ENCODE measurements around the gene MYT1. TPM values are rescaled to one million over a fixed set of nuclear protein-coding genes. Genes with fewer than 3 reads are reported as not detected.

Gene MYT1
- polyA plus RNA-seq, 1 donor from 2014 or later, result 35.8 TPM

- H3K27ac ChIP-seq (ENCODE audit: low read length), result peak overlapping the region; percentile 99
- no peaks in the 10 kb centered on the region for H4K20me1 ChIP-seq (ENCODE audit: insufficient read depth)
- no peaks in the 10 kb centered on the region for H3K9me2 ChIP-seq (ENCODE audit: insufficient read depth, low read length)
- peak; percentile 40 for TF ChIP-seq POLR2AphosphoS5 (IDR thresholded peaks at IDR 0.05)
- TF ChIP-seq SMC3 (conservative IDR thresholded peaks at IDR 0.05; ENCODE audit: poor library complexity), result no peak
- peak; percentile 28 for TF ChIP-seq REST (IDR thresholded peaks at IDR 0.05; ENCODE audit: borderline replicate concordance)
- TF ChIP-seq EP300 (conservative IDR thresholded peaks at IDR 0.05; ENCODE audit: poor library complexity, severe bottlenecking), result no peak
- TF ChIP-seq CTCF (IDR thresholded peaks at IDR 0.05; ENCODE audit: poor library complexity, severe bottlenecking), result no peak
- TF ChIP-seq EZH2 (IDR thresholded peaks at IDR 0.05; ENCODE audit: borderline replicate concordance, insufficient read depth, low read length, poor library complexity, severe bottlenecking), result no peak
- H3K36me3 ChIP-seq (ENCODE audit: insufficient read depth, low read length), result peaks cover 3% of the 10 kb centered on the region
- H3K27me3 ChIP-seq (ENCODE audit: insufficient read depth, low read depth, low read length), result no peaks in the 10 kb centered on the region
- peak overlapping the region; percentile 55 for H3K4me3 ChIP-seq (ENCODE audit: low read length)
- no peak overlapping the region for H2AFZ ChIP-seq (ENCODE audit: low read depth, low read length)
- H3K79me2 ChIP-seq (replicated peaks; ENCODE audit: insufficient read depth, low read length), result peaks cover 93% of the 10 kb centered on the region
- H3K4me2 ChIP-seq (ENCODE audit: low read length), result peak overlapping the region; percentile 80
- no peaks in the 10 kb centered on the region for H3K9me3 ChIP-seq (ENCODE audit: low read length)
- peaks cover 11% of the 10 kb centered on the region for H3F3A ChIP-seq (ENCODE audit: insufficient read depth, low read length, poor library complexity, severe bottlenecking)
- H3K9ac ChIP-seq (ENCODE audit: low read length), result peak overlapping the region; percentile 71
Observed at GRCh38 chr20:64188091-64188490, 23.8 kb downstream of the MYT1 start.

GRCh38 chr20:64188682-64189529 lies 24.7 kb downstream of the MYT1 start:
- no peaks in the 10 kb centered on the region for H3K9me3 ChIP-seq (ENCODE audit: low read length)
- H3K79me2 ChIP-seq (replicated peaks; ENCODE audit: insufficient read depth, low read length), result peaks cover 93% of the 10 kb centered on the region
- no peak overlapping the region for H2AFZ ChIP-seq (ENCODE audit: low read depth, low read length)
- TF ChIP-seq SMC3 (conservative IDR thresholded peaks at IDR 0.05; ENCODE audit: poor library complexity) (no peak), EP300 (conservative IDR thresholded peaks at IDR 0.05; ENCODE audit: poor library complexity, severe bottlenecking) (peak; percentile 71), RAD21 (conservative IDR thresholded peaks at IDR 0.05) (no peak), MXI1 (conservative IDR thresholded peaks at IDR 0.05; ENCODE audit: poor library complexity, severe bottlenecking) (peak; percentile 40), POLR2AphosphoS5 (IDR thresholded peaks at IDR 0.05) (no peak), TAF1 (IDR thresholded peaks at IDR 0.05; ENCODE audit: low read depth) (no peak), REST (IDR thresholded peaks at IDR 0.05; ENCODE audit: borderline replicate concordance) (no peak), EZH2 (IDR thresholded peaks at IDR 0.05; ENCODE audit: borderline replicate concordance, insufficient read depth, low read length, poor library complexity, severe bottlenecking) (no peak), CTCF (IDR thresholded peaks at IDR 0.05; ENCODE audit: poor library complexity, severe bottlenecking) (no peak)
- no peaks in the 10 kb centered on the region for H4K20me1 ChIP-seq (ENCODE audit: insufficient read depth)
- peak overlapping the region; percentile 71 for H3K9ac ChIP-seq (ENCODE audit: low read length)
- H3K27me3 ChIP-seq (ENCODE audit: insufficient read depth, low read depth, low read length), result no peaks in the 10 kb centered on the region
- H3K36me3 ChIP-seq (ENCODE audit: insufficient read depth, low read length), result no peaks in the 10 kb centered on the region
- H3K4me3 ChIP-seq (ENCODE audit: low read length), result peak overlapping the region; percentile 55
- H3F3A ChIP-seq (ENCODE audit: insufficient read depth, low read length, poor library complexity, severe bottlenecking), result peaks cover 11% of the 10 kb centered on the region
- peak overlapping the region; percentile 99 for H3K27ac ChIP-seq (ENCODE audit: low read length)
- peak overlapping the region; percentile 80 for H3K4me2 ChIP-seq (ENCODE audit: low read length)
- no peaks in the 10 kb centered on the region for H3K9me2 ChIP-seq (ENCODE audit: insufficient read depth, low read length)

Measured in neural cell (in vitro differentiated cells).